Keratinocyte (primary cell): ENCODE data around the gene LDB2.

Experiments
- CTCF ChIP-seq, 3 experiments: IDR thresholded peaks in 1 of 3; conservative IDR thresholded peaks in 1 of 3; optimal IDR thresholded peaks in 1 of 3; 2 replicates in 2 of 3; 3 replicates in 1 of 3; pipeline versions ENCODE3 to v1.5.1; 2011; ENCODE audit warnings: low read length in 3 of 3, mild to moderate bottlenecking in 3 of 3, moderate library complexity in 2 of 3, control low read depth in 1 of 3, inconsistent platforms in 1 of 3; ENCODE audit not compliant: insufficient read depth in 2 of 3; ENCODE audit errors: extremely low read depth in 1 of 3
- EZH2 ChIP-seq: IDR thresholded peaks from one replicate; pipeline ENCODE4 v1.6.1; 2012; ENCODE audit warnings: inconsistent platforms, mild to moderate bottlenecking, low read length, moderate library complexity

- no peak for TF ChIP-seq CTCF (optimal IDR thresholded peaks at IDR 0.05 in 1 of 3, IDR thresholded peaks at IDR 0.05 in 1 of 3, conservative IDR thresholded peaks at IDR 0.05 in 1 of 3; ENCODE audit: extremely low read depth in 1 of 3, insufficient read depth in 2 of 3, low read length in 3 of 3)
- TF ChIP-seq EZH2 = no peak
Observed at GRCh38 chr4:16939178-16939577, 40.7 kb upstream of the LDB2 start.
